Measurements from ENCODE around the gene UBE2G1. TPM values are rescaled to one million over a fixed set of nuclear protein-coding genes. Genes with fewer than 3 reads are reported as not detected.

UBE2G1 gene
- total RNA-seq, 1 donor from 2014 or later = 74.5 TPM

GRCh38 chr17:4241535-4241934 lies 124.9 kb downstream of the UBE2G1 start:
- Mint-ChIP-seq H3K27me3 (ENCODE audit: low read depth) (no peaks in the 10 kb centered on the region), H3K36me3 (ENCODE audit: low read depth) (peaks cover 42% of the 10 kb centered on the region), H3K9me3 (no peaks in the 10 kb centered on the region), H3K4me3 (ENCODE audit: low read depth) (no peak overlapping the region), H3K27ac (no peak overlapping the region), H3K4me1 (ENCODE audit: low read depth) (no peaks in the 10 kb centered on the region)
- intact Hi-C loops (cut with micrococcal nuclease) = no loop called here
- no peak for DNase-seq (ENCODE audit: low spot score)

- no peak for DNase-seq (ENCODE audit: low spot score)
- Mint-ChIP-seq H3K27me3 (ENCODE audit: low read depth) (no peaks in the 10 kb centered on the region), H3K9me3 (no peaks in the 10 kb centered on the region), H3K4me1 (ENCODE audit: low read depth) (peaks cover 13% of the 10 kb centered on the region), H3K36me3 (ENCODE audit: low read depth) (peaks cover 58% of the 10 kb centered on the region), H3K27ac (no peak overlapping the region), H3K4me3 (ENCODE audit: low read depth) (no peak overlapping the region)
- intact Hi-C loops (cut with micrococcal nuclease) = no loop called here
Measured at GRCh38 chr17:4236456-4236855, 130.0 kb downstream of the UBE2G1 start.

GRCh38 chr17:4235372-4236279 lies 130.8 kb downstream of the UBE2G1 start:
- no peak overlapping the region for H3K4me3 Mint-ChIP-seq (ENCODE audit: low read depth)
- no peak overlapping the region for H3K27ac Mint-ChIP-seq
- H3K4me1 Mint-ChIP-seq (ENCODE audit: low read depth) = peaks cover 13% of the 10 kb centered on the region
- no peaks in the 10 kb centered on the region for H3K27me3 Mint-ChIP-seq (ENCODE audit: low read depth)
- intact Hi-C loops (cut with micrococcal nuclease) = no loop called here
- no peak for DNase-seq (ENCODE audit: low spot score)
- no peaks in the 10 kb centered on the region for H3K9me3 Mint-ChIP-seq
- peaks cover 59% of the 10 kb centered on the region for H3K36me3 Mint-ChIP-seq (ENCODE audit: low read depth)

- H3K27ac Mint-ChIP-seq = no peak overlapping the region
- no peaks in the 10 kb centered on the region for H3K27me3 Mint-ChIP-seq (ENCODE audit: low read depth)
- intact Hi-C loops (cut with micrococcal nuclease) = no loop called here
- DNase-seq (ENCODE audit: low spot score) = no peak
- H3K9me3 Mint-ChIP-seq = no peaks in the 10 kb centered on the region
- H3K4me1 Mint-ChIP-seq (ENCODE audit: low read depth) = peaks cover 13% of the 10 kb centered on the region
- peaks cover 59% of the 10 kb centered on the region for H3K36me3 Mint-ChIP-seq (ENCODE audit: low read depth)
- no peak overlapping the region for H3K4me3 Mint-ChIP-seq (ENCODE audit: low read depth)
Measured at GRCh38 chr17:4234401-4234800, 132.1 kb downstream of the UBE2G1 start.

GRCh38 chr17:4233668-4234258 lies 132.7 kb downstream of the UBE2G1 start:
- H3K4me1 Mint-ChIP-seq (ENCODE audit: low read depth) = peaks cover 13% of the 10 kb centered on the region
- DNase-seq (ENCODE audit: low spot score) = no peak
- H3K9me3 Mint-ChIP-seq = no peaks in the 10 kb centered on the region
- intact Hi-C loops (cut with micrococcal nuclease) = no loop called here
- H3K27me3 Mint-ChIP-seq (ENCODE audit: low read depth) = no peaks in the 10 kb centered on the region
- H3K4me3 Mint-ChIP-seq (ENCODE audit: low read depth) = no peak overlapping the region
- H3K36me3 Mint-ChIP-seq (ENCODE audit: low read depth) = peaks cover 55% of the 10 kb centered on the region
- no peak overlapping the region for H3K27ac Mint-ChIP-seq

GRCh38 chr17:4232168-4232813 lies 134.2 kb downstream of the UBE2G1 start:
- H3K36me3 Mint-ChIP-seq (ENCODE audit: low read depth) = peaks cover 52% of the 10 kb centered on the region
- H3K4me1 Mint-ChIP-seq (ENCODE audit: low read depth) = peaks cover 13% of the 10 kb centered on the region
- H3K27ac Mint-ChIP-seq = no peak overlapping the region
- H3K4me3 Mint-ChIP-seq (ENCODE audit: low read depth) = no peak overlapping the region
- DNase-seq (ENCODE audit: low spot score) = no peak
- intact Hi-C loops (cut with micrococcal nuclease) = no loop called here
- H3K27me3 Mint-ChIP-seq (ENCODE audit: low read depth) = no peaks in the 10 kb centered on the region
- no peaks in the 10 kb centered on the region for H3K9me3 Mint-ChIP-seq

GRCh38 chr17:4229627-4230541 lies 136.6 kb downstream of the UBE2G1 start:
- H3K27me3 Mint-ChIP-seq (ENCODE audit: low read depth) = no peaks in the 10 kb centered on the region
- no peak overlapping the region for H3K27ac Mint-ChIP-seq
- intact Hi-C loops (cut with micrococcal nuclease) = no loop called here
- peaks cover 42% of the 10 kb centered on the region for H3K36me3 Mint-ChIP-seq (ENCODE audit: low read depth)
- peaks cover 13% of the 10 kb centered on the region for H3K4me1 Mint-ChIP-seq (ENCODE audit: low read depth)
- no peak for DNase-seq (ENCODE audit: low spot score)
- H3K9me3 Mint-ChIP-seq = no peaks in the 10 kb centered on the region
- no peak overlapping the region for H3K4me3 Mint-ChIP-seq (ENCODE audit: low read depth)

- no peak for DNase-seq (ENCODE audit: low spot score)
- H3K4me1 Mint-ChIP-seq (ENCODE audit: low read depth) = no peaks in the 10 kb centered on the region
- no peak overlapping the region for H3K4me3 Mint-ChIP-seq (ENCODE audit: low read depth)
- H3K27me3 Mint-ChIP-seq (ENCODE audit: low read depth) = no peaks in the 10 kb centered on the region
- H3K27ac Mint-ChIP-seq = no peak overlapping the region
- intact Hi-C loops (cut with micrococcal nuclease) = no loop called here
- no peaks in the 10 kb centered on the region for H3K9me3 Mint-ChIP-seq
- peaks cover 16% of the 10 kb centered on the region for H3K36me3 Mint-ChIP-seq (ENCODE audit: low read depth)
Measured at GRCh38 chr17:4221899-4222659, 144.4 kb downstream of the UBE2G1 start.

- intact Hi-C loops (cut with micrococcal nuclease) = no loop called here
Measured at GRCh38 chr17:4221163-4221562, 145.3 kb downstream of the UBE2G1 start.

GRCh38 chr17:4220655-4221054 lies 145.8 kb downstream of the UBE2G1 start:
- intact Hi-C loops (cut with micrococcal nuclease) = no loop called here
- H3K36me3 Mint-ChIP-seq (ENCODE audit: low read depth) = peaks cover 21% of the 10 kb centered on the region
- DNase-seq (ENCODE audit: low spot score) = no peak
- no peaks in the 10 kb centered on the region for H3K27me3 Mint-ChIP-seq (ENCODE audit: low read depth)
- H3K9me3 Mint-ChIP-seq = no peaks in the 10 kb centered on the region
- H3K27ac Mint-ChIP-seq = no peak overlapping the region
- H3K4me1 Mint-ChIP-seq (ENCODE audit: low read depth) = peaks cover 3% of the 10 kb centered on the region
- no peak overlapping the region for H3K4me3 Mint-ChIP-seq (ENCODE audit: low read depth)

More at GRCh38 chr17:4221163-4221562, 145.3 kb downstream of the UBE2G1 start:
- no peaks in the 10 kb centered on the region for H3K9me3 Mint-ChIP-seq
- H3K36me3 Mint-ChIP-seq (ENCODE audit: low read depth) = peaks cover 20% of the 10 kb centered on the region
- no peak overlapping the region for H3K4me3 Mint-ChIP-seq (ENCODE audit: low read depth)
- DNase-seq (ENCODE audit: low spot score) = no peak
- peaks cover 2% of the 10 kb centered on the region for H3K4me1 Mint-ChIP-seq (ENCODE audit: low read depth)
- H3K27ac Mint-ChIP-seq = no peak overlapping the region
- no peaks in the 10 kb centered on the region for H3K27me3 Mint-ChIP-seq (ENCODE audit: low read depth)

Data from activated T-helper 2 cell treated with anti-CD3 and anti-CD28 coated beads, Interferon-gamma antibody, Interleukin-2, Interleukin-4, amounts not matched to agents 10 μg/mL and 5 μg/mL and 100 μg/mL, durations not matched to agents 14 hours and 24 hours and 36 hours (primary cell).